ENCODE data around the gene PAPLN. TPM values are rescaled to one million over a fixed set of nuclear protein-coding genes. Genes with fewer than 3 reads are reported as not detected.
"Not testable (repeated sequence)": the region's sequence is repeated elsewhere in the genome, so short reads cannot be mapped to it uniquely, and the experiment has no call there.

PAPLN gene
- 0.31 TPM for total RNA-seq

- no peak within 1 kb of the TSS for H3K4me3 ChIP-seq (ENCODE audit: low read length)
- peaks cover 64% of the 10 kb centered on the region for H3K27me3 ChIP-seq (ENCODE audit: insufficient read depth, low read length)
- H3K9me3 ChIP-seq (ENCODE audit: low read depth, low read length), result no peaks in the 10 kb centered on the region
- H3K4me1 ChIP-seq (ENCODE audit: insufficient read depth, low read length), result peaks cover 45% of the 10 kb centered on the region
These were observed at the start of gene PAPLN for GRCh38 chr14:73237219-73237785. Gene PAPLN, plus strand, starts transcription at chr14:73237506. Its CDS starts 2,273 bp downstream, at chr14:73239779.

- Histone ChIP-seq H3K27me3 (ENCODE audit: insufficient read depth, low read length) (no peaks in the 10 kb centered on the region), H3K4me1 (ENCODE audit: insufficient read depth, low read length) (no peaks in the 10 kb centered on the region), H3K9me3 (ENCODE audit: low read depth, low read length) (no peaks in the 10 kb centered on the region), H3K4me3 (ENCODE audit: low read length) (no peak overlapping the region)
These were observed 48.8 kb upstream of the PAPLN start for GRCh38 chr14:73188501-73188911.

- no peak overlapping the region for H3K4me3 ChIP-seq (ENCODE audit: low read length)
These were observed 47.7 kb upstream of the PAPLN start for GRCh38 chr14:73189651-73190050.

GRCh38 chr14:73191441-73191840, 45.9 kb upstream of the PAPLN start:
- H3K4me3 ChIP-seq (ENCODE audit: low read length), result no peak overlapping the region
- H3K27me3 ChIP-seq (ENCODE audit: insufficient read depth, low read length), result no peaks in the 10 kb centered on the region
- no peaks in the 10 kb centered on the region for H3K9me3 ChIP-seq (ENCODE audit: low read depth, low read length)
- H3K4me1 ChIP-seq (ENCODE audit: insufficient read depth, low read length), result no peaks in the 10 kb centered on the region

More at GRCh38 chr14:73189651-73190050, 47.7 kb upstream of the PAPLN start:
- Histone ChIP-seq H3K9me3 (ENCODE audit: low read depth, low read length) (no peaks in the 10 kb centered on the region), H3K27me3 (ENCODE audit: insufficient read depth, low read length) (no peaks in the 10 kb centered on the region), H3K4me1 (ENCODE audit: insufficient read depth, low read length) (no peaks in the 10 kb centered on the region)

- not testable (repeated sequence) for H3K9me3 ChIP-seq (ENCODE audit: low read depth, low read length); H3K27me3 ChIP-seq (ENCODE audit: insufficient read depth, low read length); H3K4me3 ChIP-seq (ENCODE audit: low read length); H3K4me1 ChIP-seq (ENCODE audit: insufficient read depth, low read length)
These were observed 43.0 kb upstream of the PAPLN start for GRCh38 chr14:73194306-73194705.

GRCh38 chr14:73198253-73198652, 39.1 kb upstream of the PAPLN start:
- Histone ChIP-seq H3K9me3 (ENCODE audit: low read depth, low read length) (no peaks in the 10 kb centered on the region), H3K4me1 (ENCODE audit: insufficient read depth, low read length) (no peaks in the 10 kb centered on the region), H3K4me3 (ENCODE audit: low read length) (no peak overlapping the region)

GRCh38 chr14:73203527-73203926, 33.8 kb upstream of the PAPLN start:
- H3K27me3 ChIP-seq (ENCODE audit: insufficient read depth, low read length), result no peaks in the 10 kb centered on the region

More at GRCh38 chr14:73198253-73198652, 39.1 kb upstream of the PAPLN start:
- H3K27me3 ChIP-seq (ENCODE audit: insufficient read depth, low read length), result no peaks in the 10 kb centered on the region

GRCh38 chr14:73207615-73208014, 29.7 kb upstream of the PAPLN start:
- Histone ChIP-seq H3K4me3 (ENCODE audit: low read length) (no peak overlapping the region), H3K4me1 (ENCODE audit: insufficient read depth, low read length) (no peaks in the 10 kb centered on the region), H3K27me3 (ENCODE audit: insufficient read depth, low read length) (no peaks in the 10 kb centered on the region), H3K9me3 (ENCODE audit: low read depth, low read length) (no peaks in the 10 kb centered on the region)

More at GRCh38 chr14:73203527-73203926, 33.8 kb upstream of the PAPLN start:
- H3K4me3 ChIP-seq (ENCODE audit: low read length), result no peak overlapping the region
- no peaks in the 10 kb centered on the region for H3K4me1 ChIP-seq (ENCODE audit: insufficient read depth, low read length)
- H3K9me3 ChIP-seq (ENCODE audit: low read depth, low read length), result no peaks in the 10 kb centered on the region

GRCh38 chr14:73208390-73208789, 28.9 kb upstream of the PAPLN start:
- no peaks in the 10 kb centered on the region for H3K9me3 ChIP-seq (ENCODE audit: low read depth, low read length)
- no peaks in the 10 kb centered on the region for H3K4me1 ChIP-seq (ENCODE audit: insufficient read depth, low read length)
- H3K27me3 ChIP-seq (ENCODE audit: insufficient read depth, low read length), result no peaks in the 10 kb centered on the region
- no peak overlapping the region for H3K4me3 ChIP-seq (ENCODE audit: low read length)

- Histone ChIP-seq H3K27me3 (ENCODE audit: insufficient read depth, low read length) (no peaks in the 10 kb centered on the region), H3K4me3 (ENCODE audit: low read length) (no peak overlapping the region), H3K9me3 (ENCODE audit: low read depth, low read length) (no peaks in the 10 kb centered on the region), H3K4me1 (ENCODE audit: insufficient read depth, low read length) (no peaks in the 10 kb centered on the region)
These were observed 28.5 kb upstream of the PAPLN start for GRCh38 chr14:73208846-73209245.

- Histone ChIP-seq H3K27me3 (ENCODE audit: insufficient read depth, low read length) (no peaks in the 10 kb centered on the region), H3K4me3 (ENCODE audit: low read length) (no peak overlapping the region), H3K9me3 (ENCODE audit: low read depth, low read length) (no peaks in the 10 kb centered on the region), H3K4me1 (ENCODE audit: insufficient read depth, low read length) (no peaks in the 10 kb centered on the region)
These were observed 27.4 kb upstream of the PAPLN start for GRCh38 chr14:73209953-73210352.

- Histone ChIP-seq H3K9me3 (ENCODE audit: low read depth, low read length) (no peaks in the 10 kb centered on the region), H3K4me3 (ENCODE audit: low read length) (no peak overlapping the region), H3K4me1 (ENCODE audit: insufficient read depth, low read length) (no peaks in the 10 kb centered on the region), H3K27me3 (ENCODE audit: insufficient read depth, low read length) (no peaks in the 10 kb centered on the region)
These were observed 25.9 kb upstream of the PAPLN start for GRCh38 chr14:73211251-73212040.

- H3K9me3 ChIP-seq (ENCODE audit: low read depth, low read length), result no peaks in the 10 kb centered on the region
- no peak overlapping the region for H3K4me3 ChIP-seq (ENCODE audit: low read length)
- no peaks in the 10 kb centered on the region for H3K27me3 ChIP-seq (ENCODE audit: insufficient read depth, low read length)
- H3K4me1 ChIP-seq (ENCODE audit: insufficient read depth, low read length), result no peaks in the 10 kb centered on the region
These were observed 21.3 kb upstream of the PAPLN start for GRCh38 chr14:73216030-73216429.

- H3K4me3 ChIP-seq (ENCODE audit: low read length), result no peak overlapping the region
- H3K27me3 ChIP-seq (ENCODE audit: insufficient read depth, low read length), result no peaks in the 10 kb centered on the region
- H3K4me1 ChIP-seq (ENCODE audit: insufficient read depth, low read length), result no peaks in the 10 kb centered on the region
- no peaks in the 10 kb centered on the region for H3K9me3 ChIP-seq (ENCODE audit: low read depth, low read length)
These were observed 19.9 kb upstream of the PAPLN start for GRCh38 chr14:73217411-73217810.

GRCh38 chr14:73220061-73220460, 17.2 kb upstream of the PAPLN start:
- no peaks in the 10 kb centered on the region for H3K9me3 ChIP-seq (ENCODE audit: low read depth, low read length)
- H3K4me1 ChIP-seq (ENCODE audit: insufficient read depth, low read length), result no peaks in the 10 kb centered on the region
- H3K4me3 ChIP-seq (ENCODE audit: low read length), result no peak overlapping the region
- H3K27me3 ChIP-seq (ENCODE audit: insufficient read depth, low read length), result no peaks in the 10 kb centered on the region

GRCh38 chr14:73220634-73221033, 16.7 kb upstream of the PAPLN start:
- H3K9me3 ChIP-seq (ENCODE audit: low read depth, low read length), result no peaks in the 10 kb centered on the region
- no peaks in the 10 kb centered on the region for H3K4me1 ChIP-seq (ENCODE audit: insufficient read depth, low read length)
- no peaks in the 10 kb centered on the region for H3K27me3 ChIP-seq (ENCODE audit: insufficient read depth, low read length)
- H3K4me3 ChIP-seq (ENCODE audit: low read length), result no peak overlapping the region

All from mononuclear cell (primary cell).